ENCODE results near the gene PRMT3.

DNA sequence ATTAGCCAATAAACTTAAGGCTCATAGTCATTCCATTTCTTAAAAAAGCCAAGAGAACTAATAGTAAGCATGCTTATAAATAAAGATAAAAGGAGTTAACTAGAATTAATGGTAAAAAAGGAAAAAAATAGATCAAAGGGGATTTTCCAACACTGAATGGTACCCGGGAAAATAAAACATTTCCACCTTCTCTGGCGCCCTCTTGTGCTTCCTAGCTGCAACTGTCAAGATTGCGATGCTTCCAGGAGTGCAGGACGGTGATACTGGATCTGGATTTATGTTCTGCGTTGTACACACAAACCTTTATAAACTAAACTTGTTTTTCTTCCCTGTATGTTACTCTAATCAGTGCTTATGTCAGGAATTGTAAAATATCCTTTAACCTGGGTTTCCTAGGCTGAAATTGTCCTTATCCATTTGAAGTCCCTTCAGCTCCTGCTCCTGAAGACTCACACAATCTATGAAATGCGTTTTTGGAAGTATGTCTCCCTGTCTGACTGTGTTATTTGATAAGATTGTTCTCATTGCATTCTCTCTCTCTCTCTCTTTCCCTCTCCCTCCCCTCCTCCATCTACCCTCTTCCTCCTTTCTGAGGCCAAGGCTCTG lies 33.6 kb upstream of the PRMT3 start:
- TF ChIP-seq TAF1 (IDR thresholded peaks at IDR 0.05; ENCODE audit: borderline replicate concordance, low read depth, low read length) (no peak), POLR2AphosphoS5 (IDR thresholded peaks at IDR 0.05; ENCODE audit: low read depth, low read length) (no peak), POLR2A (IDR thresholded peaks at IDR 0.05; ENCODE audit: low read depth, low read length) (no peak)

All from GM12892 (cell line).